BJ (cell line): ENCODE measurements around the gene ACOXL. TPM values are rescaled to one million over a fixed set of nuclear protein-coding genes. Genes with fewer than 3 reads are reported as not detected.

Source experiments
- CTCF ChIA-PET: fragments of 350-600 bp; formaldehyde crosslinking; extraction: SDS; loops from one replicate; lab custom pipeline; 2021; ENCODE audit warnings: antibody characterized with exemption, inconsistent platforms; lab: Yijun Ruan, JAX
- POLR2A ChIA-PET: fragments of 300-600 bp; sonication (Branson Sonifier 250); formaldehyde crosslinking; extraction: SDS; loops from one replicate; lab custom pipeline; 2021; ENCODE audit warnings: antibody characterized with exemption; lab: Charles Lee
- DNase-seq: peaks from one replicate; pipeline ENCODE4 v3.0.0-alpha.2; 2011; ENCODE audit warnings: low read depth
- H3K27me3 ChIP-seq: 2 replicates; pipeline ENCODE4 v1.6.0; 2011; ENCODE audit warnings: low read length; ENCODE audit not compliant: control insufficient read depth, insufficient read depth
- H3K36me3 ChIP-seq: 2 replicates; pipeline ENCODE4 v1.5.1; 2011; ENCODE audit warnings: low read length; ENCODE audit not compliant: control insufficient read depth, insufficient read depth
- H3K4me3 ChIP-seq: 2 replicates; pipeline ENCODE4 v1.5.1; 2011; ENCODE audit warnings: low read depth, mild to moderate bottlenecking, control low read depth, low read length
- polyA plus RNA-seq: library from polyadenylated mRNA; depleted of rRNA; stranded (reverse); fragments of >200 nt; gene quantifications from 2 replicates; pipeline ENCODE4 v1.2.3, GENCODE V29; 2011
- TF ChIP-seq, protein P1 (sequence below): IDR thresholded peaks from 2 replicates; pipeline ENCODE4 v1.5.1; 2011; ENCODE audit warnings: low read depth, mild to moderate bottlenecking, control low read depth, inconsistent platforms, low read length, moderate library complexity; ENCODE audit not compliant: insufficient read depth

The ACOXL gene
- polyA plus RNA-seq, 1 experiment = not detected

- H3K36me3 ChIP-seq = no peaks in the 10 kb centered on the region
- H3K4me3 ChIP-seq = no peak overlapping the region
- TF ChIP-seq, protein P1, sequence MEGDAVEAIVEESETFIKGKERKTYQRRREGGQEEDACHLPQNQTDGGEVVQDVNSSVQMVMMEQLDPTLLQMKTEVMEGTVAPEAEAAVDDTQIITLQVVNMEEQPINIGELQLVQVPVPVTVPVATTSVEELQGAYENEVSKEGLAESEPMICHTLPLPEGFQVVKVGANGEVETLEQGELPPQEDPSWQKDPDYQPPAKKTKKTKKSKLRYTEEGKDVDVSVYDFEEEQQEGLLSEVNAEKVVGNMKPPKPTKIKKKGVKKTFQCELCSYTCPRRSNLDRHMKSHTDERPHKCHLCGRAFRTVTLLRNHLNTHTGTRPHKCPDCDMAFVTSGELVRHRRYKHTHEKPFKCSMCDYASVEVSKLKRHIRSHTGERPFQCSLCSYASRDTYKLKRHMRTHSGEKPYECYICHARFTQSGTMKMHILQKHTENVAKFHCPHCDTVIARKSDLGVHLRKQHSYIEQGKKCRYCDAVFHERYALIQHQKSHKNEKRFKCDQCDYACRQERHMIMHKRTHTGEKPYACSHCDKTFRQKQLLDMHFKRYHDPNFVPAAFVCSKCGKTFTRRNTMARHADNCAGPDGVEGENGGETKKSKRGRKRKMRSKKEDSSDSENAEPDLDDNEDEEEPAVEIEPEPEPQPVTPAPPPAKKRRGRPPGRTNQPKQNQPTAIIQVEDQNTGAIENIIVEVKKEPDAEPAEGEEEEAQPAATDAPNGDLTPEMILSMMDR = no peak
- ChIA-PET POLR2A (no interaction called here), CTCF (interaction anchor here (0.6 kb wide), 1 partner anchor 57 kb away, joined by 6 read pairs; no protein-coding TSS in a partner anchor)
- DNase-seq = no peak
- H3K27me3 ChIP-seq = 0 out of 2 replicates have a peak, but pooled peaks cover 1% of the 10 kb centered on the region
Measured at GRCh38 chr2:110973262-110973661, 240.9 kb downstream of the ACOXL start.

- Histone ChIP-seq H3K27me3 (peaks cover 4% of the 10 kb centered on the region), H3K4me3 (no peak overlapping the region), H3K36me3 (no peaks in the 10 kb centered on the region)
- no peak for DNase-seq
- TF ChIP-seq, protein P1 = no peak
- ChIA-PET CTCF (no interaction called here), POLR2A (no interaction called here)
Measured at GRCh38 chr2:110977403-110977802, 245.0 kb downstream of the ACOXL start.

DNA sequence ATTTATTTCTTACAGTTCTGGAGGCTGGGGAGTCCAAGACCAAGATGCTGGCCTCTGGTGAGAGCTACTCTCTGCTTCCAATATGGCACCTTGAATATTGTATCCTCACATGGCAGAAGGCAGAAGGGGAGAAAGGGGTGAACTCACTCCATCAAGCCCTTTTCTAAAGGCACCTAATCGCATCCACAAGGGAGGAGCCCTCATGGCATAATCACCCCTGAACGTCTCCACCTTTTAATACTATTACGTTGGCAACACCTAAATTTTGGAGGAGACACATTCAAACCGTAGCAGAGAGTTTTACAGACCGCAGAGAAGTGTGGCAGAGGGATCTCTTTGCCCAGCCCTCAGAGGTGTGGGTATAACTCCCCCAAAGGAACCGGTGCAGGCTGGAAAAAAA, 245.8 kb downstream of the ACOXL start:
- Histone ChIP-seq H3K27me3 (peaks cover 4% of the 10 kb centered on the region), H3K4me3 (no peak overlapping the region), H3K36me3 (no peaks in the 10 kb centered on the region)
- TF ChIP-seq, protein P1 = no peak
- CTCF ChIA-PET = no interaction called here
- DNase-seq = no peak
- POLR2A ChIA-PET = no interaction called here

- ChIA-PET POLR2A (no interaction called here), CTCF (no interaction called here)
- no peak for DNase-seq
- no peaks in the 10 kb centered on the region for H3K36me3 ChIP-seq
- H3K27me3 ChIP-seq = peaks cover 4% of the 10 kb centered on the region
- H3K4me3 ChIP-seq = no peak overlapping the region
- TF ChIP-seq, protein P1 = no peak
Measured at GRCh38 chr2:110978756-110979470, 246.5 kb downstream of the ACOXL start.

DNA sequence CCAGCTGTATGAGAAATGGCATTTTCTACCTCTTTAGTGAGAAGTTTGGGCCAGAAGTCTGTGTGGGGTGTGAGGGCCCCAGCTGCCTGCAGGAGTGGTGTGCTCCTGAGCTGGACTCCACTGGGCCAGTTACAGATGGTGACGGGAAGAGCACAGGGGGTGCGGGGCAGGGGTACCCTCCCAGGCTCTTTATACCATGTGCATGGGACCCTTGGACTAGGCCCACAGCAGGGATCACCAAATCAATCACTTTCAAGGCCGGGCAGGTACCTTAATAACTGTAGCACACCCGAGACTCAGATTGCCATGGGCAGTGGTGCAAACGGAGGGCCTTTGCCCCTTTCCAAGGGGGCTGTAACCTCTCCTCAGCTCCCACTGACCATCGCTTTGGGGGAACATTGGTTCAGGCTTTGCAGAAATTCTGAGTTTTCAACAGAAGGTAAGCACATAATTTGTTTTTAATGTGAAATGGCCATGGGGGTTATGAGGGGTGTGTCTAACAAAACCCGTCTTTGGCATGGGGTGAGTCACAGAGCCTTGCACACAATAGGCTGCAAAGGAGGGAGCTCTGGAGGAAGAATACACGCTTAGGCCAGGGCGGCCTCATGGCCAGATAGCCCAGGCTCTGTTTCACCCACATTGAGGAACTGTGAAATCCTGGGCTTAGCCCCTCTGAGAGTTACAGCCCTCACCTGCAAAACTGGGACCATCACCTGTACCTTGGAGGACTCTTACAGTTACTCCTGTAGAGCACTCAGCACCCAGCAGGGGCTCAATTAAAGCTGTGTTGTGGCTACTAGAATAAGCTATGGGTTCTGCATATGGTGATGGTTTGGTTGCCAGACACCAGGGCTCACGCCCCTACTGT, 247.3 kb downstream of the ACOXL start:
- Histone ChIP-seq H3K36me3 (no peaks in the 10 kb centered on the region), H3K4me3 (no peak overlapping the region), H3K27me3 (peaks cover 4% of the 10 kb centered on the region)
- TF ChIP-seq, protein P1 = no peak
- CTCF ChIA-PET = no interaction called here
- POLR2A ChIA-PET = no interaction called here
- no peak for DNase-seq
